IPS-15b (cell line): ENCODE measurements around the gene POMT1.
A peak's percentile ranks its signal among the peaks of the same experiment; 100 is the strongest.

Experiments
- H3K27me3 ChIP-seq: one replicate; pipeline ENCODE4 v1.6.1; 2013; ENCODE audit warnings: low read length; ENCODE audit not compliant: control insufficient read depth, insufficient read depth
- H3K36me3 ChIP-seq: one replicate; pipeline ENCODE4 v1.6.1; 2013; ENCODE audit warnings: low read length; ENCODE audit not compliant: control insufficient read depth, insufficient read depth
- H3K4me1 ChIP-seq: one replicate; pipeline ENCODE4 v1.6.1; 2013; ENCODE audit warnings: mild to moderate bottlenecking, low read length; ENCODE audit not compliant: control insufficient read depth, insufficient read depth
- H3K4me3 ChIP-seq: one replicate; pipeline ENCODE4 v1.5.1; 2013; ENCODE audit warnings: low read depth, low read length
- H3K9ac ChIP-seq: one replicate; pipeline ENCODE4 v1.6.1; 2013; ENCODE audit warnings: low read depth, mild to moderate bottlenecking, low read length
- H3K9me3 ChIP-seq: one replicate; pipeline ENCODE4 v1.6.1; 2013; ENCODE audit warnings: mild to moderate bottlenecking, low read length; ENCODE audit not compliant: control insufficient read depth, insufficient read depth

POMT1 gene

GRCh38 chr9:131487621-131488031, 15.1 kb upstream of the POMT1 start:
- Histone ChIP-seq H3K36me3 (peaks cover 98% of the 10 kb centered on the region), H3K4me1 (no peaks in the 10 kb centered on the region), H3K9ac (no peak overlapping the region), H3K4me3 (no peak overlapping the region), H3K27me3 (no peaks in the 10 kb centered on the region), H3K9me3 (no peaks in the 10 kb centered on the region)

- H3K4me3 ChIP-seq: no peak overlapping the region
- no peaks in the 10 kb centered on the region for H3K4me1 ChIP-seq
- peaks cover 98% of the 10 kb centered on the region for H3K36me3 ChIP-seq
- H3K27me3 ChIP-seq: no peaks in the 10 kb centered on the region
- no peaks in the 10 kb centered on the region for H3K9me3 ChIP-seq
- H3K9ac ChIP-seq: no peak overlapping the region
These were observed 12.2 kb upstream of the POMT1 start for GRCh38 chr9:131490514-131490913.

- Histone ChIP-seq H3K27me3 (no peaks in the 10 kb centered on the region), H3K4me1 (no peaks in the 10 kb centered on the region), H3K4me3 (no peak overlapping the region), H3K9me3 (no peaks in the 10 kb centered on the region), H3K9ac (no peak overlapping the region), H3K36me3 (peaks cover 97% of the 10 kb centered on the region)
These were observed 11.6 kb upstream of the POMT1 start for GRCh38 chr9:131491001-131491710.

- Histone ChIP-seq H3K4me1 (no peaks in the 10 kb centered on the region), H3K4me3 (no peak overlapping the region), H3K9me3 (no peaks in the 10 kb centered on the region), H3K36me3 (peaks cover 97% of the 10 kb centered on the region), H3K9ac (no peak overlapping the region), H3K27me3 (no peaks in the 10 kb centered on the region)
These were observed 10.6 kb upstream of the POMT1 start for GRCh38 chr9:131492070-131492469.

- H3K27me3 ChIP-seq: no peaks in the 10 kb centered on the region
- H3K36me3 ChIP-seq: peaks cover 96% of the 10 kb centered on the region
- H3K4me3 ChIP-seq: no peak overlapping the region
- H3K9me3 ChIP-seq: no peaks in the 10 kb centered on the region
- H3K9ac ChIP-seq: no peak overlapping the region
- no peaks in the 10 kb centered on the region for H3K4me1 ChIP-seq
These were observed 8.3 kb upstream of the POMT1 start for GRCh38 chr9:131494296-131494870.

GRCh38 chr9:131495785-131496184, 6.9 kb upstream of the POMT1 start:
- H3K9me3 ChIP-seq: no peaks in the 10 kb centered on the region
- peaks cover 92% of the 10 kb centered on the region for H3K36me3 ChIP-seq
- H3K27me3 ChIP-seq: no peaks in the 10 kb centered on the region
- no peak overlapping the region for H3K9ac ChIP-seq
- no peaks in the 10 kb centered on the region for H3K4me1 ChIP-seq
- no peak overlapping the region for H3K4me3 ChIP-seq

- no peaks in the 10 kb centered on the region for H3K9me3 ChIP-seq
- H3K27me3 ChIP-seq: no peaks in the 10 kb centered on the region
- H3K36me3 ChIP-seq: peaks cover 80% of the 10 kb centered on the region
- no peak overlapping the region for H3K4me3 ChIP-seq
- no peaks in the 10 kb centered on the region for H3K4me1 ChIP-seq
- no peak overlapping the region for H3K9ac ChIP-seq
These were observed 5.8 kb upstream of the POMT1 start for GRCh38 chr9:131496844-131497405.

GRCh38 chr9:131499254-131499767, 3.4 kb upstream of the POMT1 start:
- Histone ChIP-seq H3K4me1 (no peaks in the 10 kb centered on the region), H3K27me3 (no peaks in the 10 kb centered on the region), H3K36me3 (peaks cover 59% of the 10 kb centered on the region), H3K9ac (no peak overlapping the region), H3K4me3 (no peak overlapping the region), H3K9me3 (no peaks in the 10 kb centered on the region)

GRCh38 chr9:131500377-131500776, 2.3 kb upstream of the POMT1 start:
- no peaks in the 10 kb centered on the region for H3K9me3 ChIP-seq
- H3K4me3 ChIP-seq: no peak overlapping the region
- peaks cover 49% of the 10 kb centered on the region for H3K36me3 ChIP-seq
- H3K9ac ChIP-seq: peak overlapping the region; percentile 54
- H3K27me3 ChIP-seq: no peaks in the 10 kb centered on the region
- no peaks in the 10 kb centered on the region for H3K4me1 ChIP-seq

- no peak overlapping the region for H3K4me3 ChIP-seq
- H3K36me3 ChIP-seq: peaks cover 42% of the 10 kb centered on the region
- H3K9ac ChIP-seq: no peak overlapping the region
- no peaks in the 10 kb centered on the region for H3K27me3 ChIP-seq
- H3K9me3 ChIP-seq: no peaks in the 10 kb centered on the region
- no peaks in the 10 kb centered on the region for H3K4me1 ChIP-seq
These were observed 1.7 kb upstream of the POMT1 start for GRCh38 chr9:131500939-131501541.

- Histone ChIP-seq H3K4me3 (peak overlapping the region; percentile 91), H3K4me1 (no peaks in the 10 kb centered on the region), H3K9me3 (no peaks in the 10 kb centered on the region), H3K36me3 (peaks cover 22% of the 10 kb centered on the region), H3K9ac (peak overlapping the region; percentile 80), H3K27me3 (no peaks in the 10 kb centered on the region)
These were observed 1.1 kb downstream of the POMT1 start for GRCh38 chr9:131503626-131504465.
